Esophagus squamous epithelium (tissue), 5 donors: ENCODE measurements around the gene ADAM10. TPM values are rescaled to one million over a fixed set of nuclear protein-coding genes. Genes with fewer than 3 reads are reported as not detected.
A peak's percentile ranks its signal among the peaks of the same experiment; 100 is the strongest.

ENCODE experiments used
- DNase-seq: peaks from one replicate; lab custom pipeline; 2025; lab: John Stamatoyannopoulos, UW
- H3K27ac ChIP-seq, 4 donors: fragments of 200-600 bp; sonication (generic); one replicate each; pipeline ENCODE4 v1.5.1; 2016 to 2019; ENCODE audit warnings: mild to moderate bottlenecking in 1 of 4
- H3K27me3 ChIP-seq, 4 donors: fragments of 200-600 bp; sonication (generic); 1 replicate in 3 of 4; 2 replicates in 1 of 4; pipeline versions ENCODE4 v1.5.1 to v1.6.0; 2017 to 2021; ENCODE audit warnings: antibody characterized with exemption in 1 of 4
- H3K36me3 ChIP-seq, 3 donors: fragments of 200-600 bp; sonication (generic); one replicate each; pipeline ENCODE4 v1.5.1; 2016 to 2019
- H3K4me1 ChIP-seq, 3 donors: fragments of 200-600 bp; sonication (generic); one replicate each; pipeline ENCODE4 v1.5.1; 2017 to 2019
- H3K4me3 ChIP-seq, 4 donors: fragments of 200-600 bp; sonication (generic); 1 replicate in 3 of 4; 2 replicates in 1 of 4; pipeline ENCODE4 v1.5.1; 2016 to 2019; ENCODE audit warnings: mild to moderate bottlenecking in 2 of 4, moderate library complexity in 1 of 4
- H3K9me3 ChIP-seq, 3 donors: fragments of 200-600 bp; sonication (generic); one replicate each; pipeline ENCODE4 v1.5.1; 2016 to 2019
- CTCF ChIP-seq, 6 experiments: fragments of 450-650 bp in 4 of 6; fragments of 200-600 bp in 2 of 6; sonication (generic) in 2 of 6; IDR thresholded peaks; one replicate each; pipeline ENCODE4 v1.5.1; 2016 to 2019; ENCODE audit warnings: antibody characterized with exemption in 6 of 6, mild to moderate bottlenecking in 4 of 6, moderate library complexity in 4 of 6
- POLR2A ChIP-seq, 4 donors: fragments of 450-650 bp; IDR thresholded peaks; one replicate each; pipeline ENCODE4 v1.6.1; 2017; ENCODE audit warnings: antibody characterized with exemption in 4 of 4, mild to moderate bottlenecking in 4 of 4, moderate library complexity in 3 of 4
- WGBS, 2 donors: methylation state at CpG; one replicate each; pipeline ENCODE4 v1.1.5; 2018; 5-methylcytosine and 5-hydroxymethylcytosine counted together
- intact Hi-C: fragments of 100-400 bp; cut with DNase I; formaldehyde crosslinking; loops from one replicate; pipeline ENCODE4 v1.15.0; 2022
- total RNA-seq, 4 donors: library from RNA; depleted of rRNA; stranded (reverse); fragments of >200 nt; gene quantifications; one replicate each; pipeline ENCODE4 v1.1.0, GENCODE V29; 2016
- donor health status: DM: yes; HTN: yes; CAD: no.

The ADAM10 gene
- total RNA-seq, 4 donors from 2014 or later, result 34.3 to 61.3 (median 52.8) TPM

- H3K27ac ChIP-seq, result no peak overlapping the region
- H3K9me3 ChIP-seq, result no peaks in the 10 kb centered on the region
- intact Hi-C loops, result no loop called here
- no peaks in the 10 kb centered on the region for H3K27me3 ChIP-seq
- peaks cover 8 to 34% (median 9%) of the 10 kb centered on the region in 3 donors for H3K4me1 ChIP-seq
- TF ChIP-seq POLR2A (IDR thresholded peaks at IDR 0.05), result no peak
- DNase-seq, result no peak
- no peak overlapping the region for H3K4me3 ChIP-seq
- H3K36me3 ChIP-seq, result peaks cover 0 to 34% (median 0%) of the 10 kb centered on the region in 3 donors
- 94 to 100% methylated on average over 2 of the region's 2 CpGs for WGBS, 2 donors
These were observed 118.2 kb downstream of the ADAM10 start for GRCh38 chr15:58631319-58631718.

GRCh38 chr15:58629625-58630024 is 119.9 kb downstream of the ADAM10 start:
- Histone ChIP-seq H3K9me3 (no peaks in the 10 kb centered on the region), H3K4me3 (no peak overlapping the region), H3K27ac (peak overlapping the region in 1 of 4 donors; percentile 88), H3K27me3 (no peaks in the 10 kb centered on the region), H3K4me1 (peaks cover 8 to 34% (median 9%) of the 10 kb centered on the region in 3 donors), H3K36me3 (peaks cover 0 to 35% (median 0%) of the 10 kb centered on the region in 3 donors)
- TF ChIP-seq POLR2A (IDR thresholded peaks at IDR 0.05) (no peak), CTCF (IDR thresholded peaks at IDR 0.05) (no peak)
- intact Hi-C loops, result no loop called here
- 94% methylated on average over 6 of the region's 6 CpGs for WGBS, 2 donors
- no peak for DNase-seq

GRCh38 chr15:58628206-58628947 is 121.1 kb downstream of the ADAM10 start:
- Histone ChIP-seq H3K4me3 (peak overlapping the region; percentile 15 to 60 (median 32)), H3K36me3 (peaks cover 0 to 35% (median 0%) of the 10 kb centered on the region in 3 donors), H3K4me1 (peaks cover 8 to 34% (median 9%) of the 10 kb centered on the region in 3 donors), H3K9me3 (no peaks in the 10 kb centered on the region), H3K27ac (peak overlapping the region; percentile 69 to 88 (median 76)), H3K27me3 (no peaks in the 10 kb centered on the region)
- DNase-seq, result no peak
- intact Hi-C loops, result no loop called here
- TF ChIP-seq POLR2A (IDR thresholded peaks at IDR 0.05) (no peak), CTCF (IDR thresholded peaks at IDR 0.05) (no peak)
- WGBS, 2 donors, result 49% methylated on average over 3 of the region's 3 CpGs

GRCh38 chr15:58627701-58628100 is 121.8 kb downstream of the ADAM10 start:
- no peaks in the 10 kb centered on the region for H3K27me3 ChIP-seq
- intact Hi-C loops, result no loop called here
- H3K9me3 ChIP-seq, result no peaks in the 10 kb centered on the region
- peaks cover 8 to 30% (median 9%) of the 10 kb centered on the region in 3 donors for H3K4me1 ChIP-seq
- no peak overlapping the region for H3K4me3 ChIP-seq
- WGBS, 2 donors, result 18 to 38% methylated on average over 1 of the region's 1 CpG
- H3K27ac ChIP-seq, result peak overlapping the region in 2 of 4 donors; percentile 80 to 88
- TF ChIP-seq POLR2A (IDR thresholded peaks at IDR 0.05) (no peak), CTCF (IDR thresholded peaks at IDR 0.05) (no peak)
- DNase-seq, result no peak
- H3K36me3 ChIP-seq, result peaks cover 0 to 35% (median 0%) of the 10 kb centered on the region in 3 donors

- WGBS, 2 donors, result 88 to 96% methylated on average over 2 of the region's 2 CpGs
- peaks cover 8 to 25% (median 9%) of the 10 kb centered on the region in 3 donors for H3K4me1 ChIP-seq
These were observed 122.5 kb downstream of the ADAM10 start for GRCh38 chr15:58627046-58627445.

More at GRCh38 chr15:58627046-58627445, 122.5 kb downstream of the ADAM10 start:
- no peak for DNase-seq
- no peak overlapping the region for H3K4me3 ChIP-seq
- H3K27me3 ChIP-seq, result no peaks in the 10 kb centered on the region
- H3K36me3 ChIP-seq, result peaks cover 0 to 31% (median 0%) of the 10 kb centered on the region in 3 donors
- intact Hi-C loops, result no loop called here
- TF ChIP-seq POLR2A (IDR thresholded peaks at IDR 0.05) (no peak), CTCF (IDR thresholded peaks at IDR 0.05) (no peak)
- peak overlapping the region in 1 of 4 donors; percentile 80 for H3K27ac ChIP-seq
- H3K9me3 ChIP-seq, result no peaks in the 10 kb centered on the region
